Dendritic cell treated with granulocyte-macrophage colony-stimulating factor and Interleukin-4, amounts not matched to agents 40 ng/mL and 50 ng/mL, for 4 days (primary cell): Measurements from ENCODE around the gene AP1S3.
"Not testable (repeated sequence)": the region's sequence is repeated elsewhere in the genome, so short reads cannot be mapped to it uniquely, and the experiment has no call there.

ENCODE experiments used
- H3K27ac Mint-ChIP-seq: one replicate; pipeline ENCODE4 v1.8.0; 2022; ENCODE audit warnings: mild to moderate bottlenecking, mixed read lengths
- H3K27me3 Mint-ChIP-seq: one replicate; pipeline ENCODE4 v1.8.0; 2022; ENCODE audit warnings: mild to moderate bottlenecking, mixed read lengths
- H3K36me3 Mint-ChIP-seq: one replicate; pipeline ENCODE4 v1.8.0; 2022; ENCODE audit warnings: low read depth, mixed read lengths
- H3K4me1 Mint-ChIP-seq: one replicate; pipeline ENCODE4 v1.8.0; 2022; ENCODE audit warnings: low read depth, mixed read lengths
- H3K4me3 Mint-ChIP-seq: one replicate; pipeline ENCODE4 v1.8.0; 2022; ENCODE audit warnings: mild to moderate bottlenecking, moderate library complexity, mixed read lengths
- H3K9me3 Mint-ChIP-seq: one replicate; pipeline ENCODE4 v1.8.0; 2022; ENCODE audit warnings: mixed read lengths
- intact Hi-C: fragments of 100-400 bp; cut with micrococcal nuclease; formaldehyde crosslinking; loops from one replicate; pipeline ENCODE4 v1.15.0; 2022

AP1S3 gene

GRCh38 chr2:223835701-223836532 lies 1.5 kb downstream of the AP1S3 start:
- peaks cover 7% of the 10 kb centered on the region for H3K27me3 Mint-ChIP-seq
- no peaks in the 10 kb centered on the region for H3K9me3 Mint-ChIP-seq
- H3K36me3 Mint-ChIP-seq, result no peaks in the 10 kb centered on the region
- H3K4me1 Mint-ChIP-seq, result peaks cover 16% of the 10 kb centered on the region
- intact Hi-C loops, result loop anchor here (5.0 kb wide), 1 partner anchor 121 kb away; the partner anchor contains the start of gene MRPL44
- peak overlapping the region; percentile 91 for H3K4me3 Mint-ChIP-seq
- peak overlapping the region; percentile 67 for H3K27ac Mint-ChIP-seq

GRCh38 chr2:223834431-223834830 lies 3.0 kb downstream of the AP1S3 start:
- H3K4me3 Mint-ChIP-seq, result no peak overlapping the region
- H3K27me3 Mint-ChIP-seq, result peaks cover 7% of the 10 kb centered on the region
- H3K4me1 Mint-ChIP-seq, result peaks cover 16% of the 10 kb centered on the region
- H3K36me3 Mint-ChIP-seq, result no peaks in the 10 kb centered on the region
- intact Hi-C loops, result no loop called here
- H3K27ac Mint-ChIP-seq, result no peak overlapping the region
- no peaks in the 10 kb centered on the region for H3K9me3 Mint-ChIP-seq

GRCh38 chr2:223832241-223832903 lies 5.0 kb downstream of the AP1S3 start:
- Mint-ChIP-seq H3K9me3 (no peaks in the 10 kb centered on the region), H3K27me3 (peaks cover 7% of the 10 kb centered on the region), H3K4me1 (peaks cover 16% of the 10 kb centered on the region), H3K36me3 (no peaks in the 10 kb centered on the region), H3K27ac (no peak overlapping the region), H3K4me3 (no peak overlapping the region)
- intact Hi-C loops, result no loop called here

- no peaks in the 10 kb centered on the region for H3K27me3 Mint-ChIP-seq
- H3K4me1 Mint-ChIP-seq, result no peaks in the 10 kb centered on the region
- intact Hi-C loops, result no loop called here
- H3K27ac Mint-ChIP-seq, result no peak overlapping the region
- H3K36me3 Mint-ChIP-seq, result no peaks in the 10 kb centered on the region
- H3K4me3 Mint-ChIP-seq, result no peak overlapping the region
- H3K9me3 Mint-ChIP-seq, result no peaks in the 10 kb centered on the region
Observed at GRCh38 chr2:223829128-223829527, 8.3 kb downstream of the AP1S3 start.

GRCh38 chr2:223828314-223828713 lies 9.1 kb downstream of the AP1S3 start:
- H3K4me1 Mint-ChIP-seq, result no peaks in the 10 kb centered on the region
- H3K27me3 Mint-ChIP-seq, result no peaks in the 10 kb centered on the region
- H3K27ac Mint-ChIP-seq, result no peak overlapping the region
- intact Hi-C loops, result no loop called here
- no peaks in the 10 kb centered on the region for H3K36me3 Mint-ChIP-seq
- no peak overlapping the region for H3K4me3 Mint-ChIP-seq
- H3K9me3 Mint-ChIP-seq, result no peaks in the 10 kb centered on the region

- Mint-ChIP-seq H3K4me3 (no peak overlapping the region), H3K27me3 (no peaks in the 10 kb centered on the region), H3K27ac (no peak overlapping the region), H3K36me3 (no peaks in the 10 kb centered on the region), H3K9me3 (no peaks in the 10 kb centered on the region), H3K4me1 (no peaks in the 10 kb centered on the region)
- intact Hi-C loops, result no loop called here
Observed at GRCh38 chr2:223826995-223827394, 10.4 kb downstream of the AP1S3 start.

- H3K4me1 Mint-ChIP-seq, result no peaks in the 10 kb centered on the region
- no peaks in the 10 kb centered on the region for H3K27me3 Mint-ChIP-seq
- intact Hi-C loops, result no loop called here
- H3K4me3 Mint-ChIP-seq, result no peak overlapping the region
- H3K36me3 Mint-ChIP-seq, result no peaks in the 10 kb centered on the region
- no peak overlapping the region for H3K27ac Mint-ChIP-seq
- no peaks in the 10 kb centered on the region for H3K9me3 Mint-ChIP-seq
Observed at GRCh38 chr2:223824301-223824700, 13.1 kb downstream of the AP1S3 start.

- no peaks in the 10 kb centered on the region for H3K36me3 Mint-ChIP-seq
- no peak overlapping the region for H3K4me3 Mint-ChIP-seq
- H3K9me3 Mint-ChIP-seq, result no peaks in the 10 kb centered on the region
- no peaks in the 10 kb centered on the region for H3K27me3 Mint-ChIP-seq
- no peak overlapping the region for H3K27ac Mint-ChIP-seq
- no peaks in the 10 kb centered on the region for H3K4me1 Mint-ChIP-seq
- intact Hi-C loops, result no loop called here
Observed at GRCh38 chr2:223822818-223823217, 14.6 kb downstream of the AP1S3 start.

GRCh38 chr2:223820549-223820948 lies 16.8 kb downstream of the AP1S3 start:
- H3K27me3 Mint-ChIP-seq, result no peaks in the 10 kb centered on the region
- H3K4me3 Mint-ChIP-seq, result no peak overlapping the region
- no peaks in the 10 kb centered on the region for H3K36me3 Mint-ChIP-seq
- no peak overlapping the region for H3K27ac Mint-ChIP-seq
- H3K4me1 Mint-ChIP-seq, result no peaks in the 10 kb centered on the region
- intact Hi-C loops, result no loop called here
- H3K9me3 Mint-ChIP-seq, result no peaks in the 10 kb centered on the region

GRCh38 chr2:223819891-223820290 lies 17.5 kb downstream of the AP1S3 start:
- H3K9me3 Mint-ChIP-seq, result no peaks in the 10 kb centered on the region
- intact Hi-C loops, result no loop called here
- H3K4me1 Mint-ChIP-seq, result no peaks in the 10 kb centered on the region
- H3K27me3 Mint-ChIP-seq, result no peaks in the 10 kb centered on the region
- no peak overlapping the region for H3K27ac Mint-ChIP-seq
- H3K4me3 Mint-ChIP-seq, result no peak overlapping the region
- H3K36me3 Mint-ChIP-seq, result no peaks in the 10 kb centered on the region

GRCh38 chr2:223815884-223816570 lies 21.4 kb downstream of the AP1S3 start:
- Mint-ChIP-seq H3K4me3 (no peak overlapping the region), H3K4me1 (no peaks in the 10 kb centered on the region), H3K36me3 (no peaks in the 10 kb centered on the region), H3K27me3 (no peaks in the 10 kb centered on the region), H3K27ac (no peak overlapping the region), H3K9me3 (no peaks in the 10 kb centered on the region)
- intact Hi-C loops, result no loop called here

GRCh38 chr2:223815186-223815883 lies 22.0 kb downstream of the AP1S3 start:
- no peaks in the 10 kb centered on the region for H3K9me3 Mint-ChIP-seq
- no peaks in the 10 kb centered on the region for H3K4me1 Mint-ChIP-seq
- no peaks in the 10 kb centered on the region for H3K27me3 Mint-ChIP-seq

GRCh38 chr2:223814764-223815163 lies 22.6 kb downstream of the AP1S3 start:
- intact Hi-C loops, H3K9me3 Mint-ChIP-seq, H3K27ac Mint-ChIP-seq, H3K4me3 Mint-ChIP-seq, H3K36me3 Mint-ChIP-seq, H3K27me3 Mint-ChIP-seq, H3K4me1 Mint-ChIP-seq: not testable (repeated sequence)

More at GRCh38 chr2:223815186-223815883, 22.0 kb downstream of the AP1S3 start:
- no peak overlapping the region for H3K27ac Mint-ChIP-seq
- intact Hi-C loops, result no loop called here
- H3K4me3 Mint-ChIP-seq, result no peak overlapping the region
- H3K36me3 Mint-ChIP-seq, result no peaks in the 10 kb centered on the region

GRCh38 chr2:223813329-223813728 lies 24.1 kb downstream of the AP1S3 start:
- H3K36me3 Mint-ChIP-seq, result no peaks in the 10 kb centered on the region
- no peaks in the 10 kb centered on the region for H3K27me3 Mint-ChIP-seq
- H3K27ac Mint-ChIP-seq, result no peak overlapping the region
- no peaks in the 10 kb centered on the region for H3K4me1 Mint-ChIP-seq
- no peaks in the 10 kb centered on the region for H3K9me3 Mint-ChIP-seq
- intact Hi-C loops, result no loop called here
- H3K4me3 Mint-ChIP-seq, result no peak overlapping the region
